Fibroblast of the aortic adventitia (primary cell): Measurements from ENCODE around the gene TCF12. TPM values are rescaled to one million over a fixed set of nuclear protein-coding genes. Genes with fewer than 3 reads are reported as not detected.
A peak's percentile ranks its signal among the peaks of the same experiment; 100 is the strongest.

Experiments used
- DNase-seq: peaks from one replicate; pipeline ENCODE4 v3.0.0-alpha.2; 2010; ENCODE audit warnings: low read depth
- H3K4me3 ChIP-seq: 2 replicates; pipeline ENCODE4 v1.5.1; 2011; ENCODE audit warnings: low read depth, mild to moderate bottlenecking, control low read depth, low read length, moderate library complexity
- CTCF ChIP-seq: IDR thresholded peaks from 2 replicates; pipeline ENCODE4 v1.5.1; 2011; ENCODE audit warnings: mild to moderate bottlenecking, low read length, control low read depth, inconsistent platforms; ENCODE audit not compliant: insufficient read depth
- total RNA-seq: library from RNA; depleted of rRNA; stranded (reverse); fragments of >200 nt; gene quantifications from 2 replicates; pipeline ENCODE4 v1.2.3, GENCODE V29; 2012; ENCODE audit warnings: low replicate concordance

The TCF12 gene
- total RNA-seq, 1 donor, result 89.2 TPM

DNA sequence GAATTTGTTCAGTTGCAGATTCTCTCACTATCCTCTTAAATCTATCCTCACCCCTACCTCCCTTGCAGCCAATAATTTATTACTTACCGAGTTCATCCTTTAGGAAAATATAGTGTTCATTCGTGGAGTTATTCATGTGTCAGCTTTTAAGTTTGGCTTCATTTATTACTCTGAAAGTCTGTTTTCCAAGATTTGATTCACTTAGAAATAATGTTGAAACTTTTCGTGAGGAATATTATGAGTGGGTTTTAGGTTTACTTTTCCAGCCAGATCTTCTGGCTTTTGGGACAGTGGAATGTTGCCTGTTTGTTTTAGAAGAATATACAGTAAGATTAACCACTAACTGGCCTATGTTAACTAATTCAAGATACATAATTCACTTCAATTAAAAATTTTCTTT, 296.9 kb downstream of the TCF12 start:
- H3K4me3 ChIP-seq, result no peak overlapping the region
- DNase-seq, result peak; percentile 59
- TF ChIP-seq CTCF, result no peak

- no peak overlapping the region for H3K4me3 ChIP-seq
- TF ChIP-seq CTCF, result no peak
- DNase-seq, result peak; percentile 25
Measured at GRCh38 chr15:57215881-57216280, 297.4 kb downstream of the TCF12 start.

DNA sequence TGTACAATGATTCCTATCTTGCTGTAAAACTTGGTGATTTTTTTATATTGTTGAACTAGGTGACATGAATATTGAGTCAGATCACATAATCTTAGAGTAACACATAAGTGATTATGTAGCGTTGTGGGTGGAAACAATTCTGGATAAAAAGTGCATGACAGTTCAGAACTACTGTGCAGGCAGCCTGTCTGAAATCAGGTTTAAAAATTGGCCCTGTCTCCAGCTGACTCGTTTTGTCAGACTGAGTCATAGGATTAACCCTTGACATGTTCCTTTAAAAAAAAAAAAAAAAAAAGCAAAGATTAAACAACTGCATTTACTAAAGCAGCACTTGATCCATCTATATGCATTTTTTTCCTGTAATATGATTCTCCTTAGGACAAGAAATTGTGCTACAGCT, 297.8 kb downstream of the TCF12 start:
- peak; percentile 85 for DNase-seq
- H3K4me3 ChIP-seq, result no peak overlapping the region
- no peak for TF ChIP-seq CTCF

- peak; percentile 25 for DNase-seq
- no peak for TF ChIP-seq CTCF
- H3K4me3 ChIP-seq, result peak overlapping the region; percentile 0
Measured at GRCh38 chr15:57217778-57218598, 299.5 kb downstream of the TCF12 start.

- DNase-seq, result peak; percentile 92
- TF ChIP-seq CTCF, result no peak
- peak overlapping the region; percentile 60 for H3K4me3 ChIP-seq
Measured at GRCh38 chr15:57218826-57219576, 300.6 kb downstream of the TCF12 start.

- H3K4me3 ChIP-seq, result peak overlapping the region; percentile 34
- DNase-seq, result peak; percentile 91
- TF ChIP-seq CTCF, result no peak
Measured at GRCh38 chr15:57220205-57220604, 301.8 kb downstream of the TCF12 start.
